ENCODE measurements around the gene LRRN4.
A peak's percentile ranks its signal among the peaks of the same experiment; 100 is the strongest.
"Not testable (repeated sequence)": the region's sequence is repeated elsewhere in the genome, so short reads cannot be mapped to it uniquely, and the experiment has no call there.

The LRRN4 gene

DNA sequence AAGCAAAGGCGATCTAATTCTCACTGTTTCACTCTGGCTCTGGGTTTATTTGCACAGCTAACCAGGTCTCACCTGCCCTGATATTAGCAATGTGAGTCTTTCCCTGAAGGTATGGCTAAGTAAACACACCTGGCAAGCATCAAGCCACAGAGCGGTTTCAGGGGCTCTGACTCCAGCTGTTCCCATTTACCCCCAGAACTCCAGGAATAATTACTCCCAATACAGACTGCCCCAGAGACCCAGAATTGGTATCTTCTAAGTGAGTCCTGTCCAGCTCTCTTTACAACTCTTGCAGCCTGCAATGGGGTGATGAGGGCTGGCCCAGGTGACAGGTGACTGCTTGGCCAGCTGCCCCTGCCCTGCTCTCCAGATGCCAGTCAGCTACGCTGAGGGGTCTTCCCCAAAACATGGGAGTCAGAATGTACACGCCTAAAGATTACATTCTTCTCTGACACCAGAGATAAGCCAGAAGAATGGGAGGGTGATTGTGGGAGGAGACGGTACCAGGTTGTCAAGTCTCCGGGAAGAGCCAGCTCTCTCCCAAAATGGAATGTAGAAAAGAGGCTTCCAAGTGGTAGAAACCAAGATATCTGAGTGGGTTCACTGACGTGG lies 4.9 kb upstream of the LRRN4 start:
- DNase-seq, result no peak

DNA sequence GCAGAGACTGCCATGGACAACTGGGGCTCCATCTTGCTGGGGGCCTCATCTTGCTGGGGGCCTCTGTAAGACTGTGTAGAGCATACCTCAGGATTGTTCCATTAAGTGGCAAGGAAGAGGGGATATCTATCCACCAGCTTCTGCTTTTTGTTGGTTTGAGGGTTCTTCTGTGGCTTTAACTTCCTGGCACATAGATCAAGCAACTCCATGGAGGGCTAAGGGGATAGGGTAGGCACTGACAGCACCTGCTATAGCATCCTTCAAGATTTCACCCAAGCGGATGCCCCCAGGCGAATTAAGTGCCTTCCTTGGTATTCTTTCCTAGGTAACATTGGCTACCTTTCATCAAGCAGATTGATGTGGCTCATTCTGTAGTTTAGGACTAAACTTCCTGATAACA lies 3.8 kb upstream of the LRRN4 start:
- no peak for DNase-seq

GRCh38 chr20:6057139-6057538 lies 3.3 kb upstream of the LRRN4 start:
- no peak for DNase-seq

DNA sequence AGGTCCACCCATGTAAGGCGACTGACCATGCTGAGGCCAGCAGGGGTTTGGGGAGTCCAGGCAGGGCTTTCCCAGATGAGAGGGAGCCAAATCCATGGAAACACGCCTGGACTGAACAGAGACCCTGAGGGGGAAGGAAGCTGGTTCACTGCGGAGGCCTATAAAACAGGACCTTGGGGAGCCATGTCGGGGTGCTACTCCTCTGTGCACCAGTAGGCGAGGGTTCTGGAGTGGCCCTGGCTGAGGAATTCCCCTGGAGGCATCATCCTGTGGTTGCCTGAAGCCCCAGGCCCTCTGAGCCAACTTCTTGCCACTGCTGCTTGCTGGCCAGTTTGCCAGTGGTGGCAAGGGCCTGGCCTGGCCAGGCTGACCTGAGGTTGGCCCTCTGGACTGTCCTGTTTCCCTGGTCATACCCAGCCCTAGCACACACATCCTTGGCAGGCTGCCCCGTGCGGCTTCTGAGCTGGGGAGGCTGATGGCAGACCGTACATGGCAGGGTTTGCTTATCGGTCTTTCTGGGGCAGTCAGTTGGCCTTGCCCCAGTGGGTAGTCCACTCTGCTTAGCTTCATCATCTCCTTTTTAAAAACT lies 2.2 kb upstream of the LRRN4 start:
- no peak for DNase-seq

DNA sequence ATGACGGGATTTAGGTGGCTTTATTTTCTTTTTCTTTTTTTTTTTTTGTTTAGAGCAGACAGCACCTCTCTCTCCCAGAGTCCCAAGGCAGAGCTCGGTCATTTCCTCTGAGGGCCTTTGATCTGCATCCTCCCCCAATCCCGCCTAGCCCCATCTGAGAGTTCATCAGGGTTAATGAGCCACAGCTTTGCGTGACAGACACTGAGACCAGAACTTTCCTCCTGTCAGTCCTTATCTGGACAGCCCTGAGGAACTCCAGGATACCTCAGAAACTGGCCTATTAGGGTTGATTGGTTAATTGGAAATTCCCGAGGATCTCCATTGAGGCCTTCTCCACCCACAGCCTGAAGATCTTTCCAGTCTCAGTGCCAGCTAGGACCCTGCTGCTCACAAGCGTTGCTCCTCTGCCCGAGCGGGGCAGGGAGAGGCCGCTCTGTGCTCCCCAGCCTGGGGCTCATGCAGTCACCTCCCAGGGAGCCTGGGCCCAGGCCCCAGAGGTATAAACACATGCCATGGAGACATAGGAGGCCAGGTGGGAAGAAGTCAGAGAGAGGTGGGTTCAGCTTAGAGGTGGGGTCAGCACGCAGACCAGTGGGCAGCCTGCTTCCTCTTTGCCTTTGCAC lies 1.4 kb upstream of the LRRN4 start:
- DNase-seq, result no peak

DNA sequence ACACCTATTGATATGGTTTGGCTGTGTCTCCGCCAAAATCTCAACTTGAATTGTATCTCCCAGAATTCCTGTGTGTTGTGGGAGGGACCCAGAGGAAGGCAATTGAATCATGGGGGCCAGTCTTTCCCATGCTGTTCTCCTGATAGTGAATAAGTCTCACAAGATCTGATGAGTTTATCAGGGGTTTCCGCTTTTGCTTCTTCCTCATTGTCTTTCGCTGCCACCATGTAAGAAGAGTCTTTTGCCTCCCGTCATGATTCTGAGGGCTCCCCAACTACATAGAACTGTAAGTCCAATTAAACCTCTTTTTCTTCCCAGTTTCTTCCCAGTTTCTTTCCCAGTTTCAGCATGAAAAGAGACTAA lies 810 bp upstream of the LRRN4 start:
- DNase-seq, result not testable (repeated sequence)

DNA sequence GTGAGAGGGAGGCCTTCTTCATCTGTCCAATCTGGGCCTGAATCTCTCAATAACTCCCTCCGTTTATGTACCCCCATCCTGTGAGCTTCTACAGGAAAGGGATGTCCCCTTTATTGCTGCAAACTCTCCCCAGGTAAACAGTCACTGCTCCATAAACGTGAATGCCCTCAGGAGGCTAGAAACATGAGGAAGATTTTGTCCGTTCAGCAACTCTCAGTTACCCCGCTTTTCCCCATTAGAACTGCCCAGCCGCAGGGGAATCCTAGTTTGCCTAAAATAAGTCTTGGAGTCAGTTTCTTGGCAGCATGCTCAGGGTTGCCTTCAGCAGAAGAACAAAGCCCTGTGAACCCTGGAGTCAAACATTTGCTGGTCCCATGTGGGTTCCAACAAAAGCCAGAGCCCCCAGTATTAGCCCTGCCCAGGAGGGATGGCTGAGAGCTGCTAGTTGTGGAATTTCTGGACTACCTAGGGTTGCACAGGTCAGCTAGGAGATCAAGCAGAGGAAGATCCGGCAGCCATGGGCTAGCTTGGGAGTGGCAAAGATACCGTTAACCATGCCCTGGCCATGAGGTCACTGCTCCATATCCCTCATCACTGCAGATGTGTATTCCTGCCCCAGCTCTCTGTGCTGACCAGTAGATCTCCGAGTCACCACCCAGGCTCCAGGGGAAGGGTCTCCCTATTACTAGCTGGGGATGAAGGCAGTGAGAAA lies 640 bp downstream of the LRRN4 start:
- no peak for DNase-seq

DNA sequence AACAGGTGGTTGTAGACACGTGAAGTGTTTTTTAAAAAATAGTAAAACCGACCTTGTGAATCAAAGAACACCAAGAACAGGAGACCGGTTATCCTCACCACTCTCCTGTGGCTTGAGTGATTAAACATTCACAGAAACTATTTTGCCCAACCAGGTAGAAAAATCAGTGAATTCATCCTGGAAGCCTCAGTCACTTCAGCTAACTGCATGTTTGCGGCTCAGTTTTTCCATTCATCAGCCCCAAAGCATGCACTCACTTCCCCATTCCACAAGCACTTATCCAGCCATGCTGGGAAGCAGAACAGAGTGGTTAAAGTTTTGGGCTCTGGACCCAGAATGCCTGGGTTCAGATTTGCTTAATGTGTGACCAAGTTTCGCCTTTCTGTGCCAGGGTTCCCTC lies 2.4 kb downstream of the LRRN4 start:
- DNase-seq, result no peak

DNA sequence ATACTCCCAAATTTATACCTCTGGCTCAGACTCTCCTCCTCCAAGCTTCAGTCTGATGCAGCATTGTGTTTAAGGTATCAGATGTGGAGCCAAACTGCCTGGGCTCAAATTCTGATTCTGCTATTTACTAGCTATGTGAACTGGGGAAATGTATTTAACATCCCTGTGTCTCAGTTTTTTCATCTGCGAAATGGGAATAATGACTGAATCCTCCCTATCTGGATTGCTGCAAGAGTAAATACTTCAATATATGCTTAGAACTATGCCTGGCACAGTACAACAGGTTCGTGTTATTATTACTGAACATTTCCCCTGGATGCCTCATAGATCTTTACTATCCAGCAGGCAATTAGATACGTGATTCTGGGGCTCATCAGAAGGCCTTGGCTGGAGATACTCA lies 5.5 kb downstream of the LRRN4 start:
- DNase-seq, result no peak

- no peak for DNase-seq
Measured at GRCh38 chr20:6046432-6046831, 7.4 kb downstream of the LRRN4 start.

GRCh38 chr20:6045566-6045965 lies 8.3 kb downstream of the LRRN4 start:
- DNase-seq, result no peak

GRCh38 chr20:6044115-6044514 lies 9.7 kb downstream of the LRRN4 start:
- peak; percentile 10 for DNase-seq

DNA sequence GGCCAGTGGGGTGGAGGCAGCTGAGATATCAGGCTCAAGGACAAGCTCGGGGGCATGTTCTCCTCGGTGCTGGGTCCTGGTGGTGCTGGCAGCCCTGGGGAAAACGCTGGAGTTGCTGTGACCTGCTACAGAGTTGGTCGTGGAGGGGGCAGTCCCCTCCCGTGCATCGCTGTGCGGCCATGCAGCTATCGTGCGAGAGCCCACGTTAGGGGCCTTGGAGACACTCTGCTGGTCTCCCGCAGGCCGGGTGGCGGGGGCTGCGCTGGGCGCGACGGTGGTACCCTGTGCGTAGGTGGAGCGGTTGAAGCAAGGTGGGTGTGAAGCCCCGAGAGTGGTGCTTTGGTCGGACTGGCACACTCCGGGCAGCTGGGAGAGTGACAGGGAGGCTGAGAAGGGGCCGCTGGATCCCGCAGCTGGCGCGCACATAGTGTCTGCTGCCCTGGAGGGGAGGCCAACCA lies 12.0 kb downstream of the LRRN4 start:
- no peak for DNase-seq

GRCh38 chr20:6040958-6041807 lies 12.7 kb downstream of the LRRN4 start:
- no peak for DNase-seq

- DNase-seq, result no peak
Measured at GRCh38 chr20:6040540-6040939, 13.3 kb downstream of the LRRN4 start.

GRCh38 chr20:6039766-6040165 lies 14.1 kb downstream of the LRRN4 start:
- DNase-seq, result no peak

- no peak for DNase-seq
Measured at GRCh38 chr20:6038256-6038655, 15.6 kb downstream of the LRRN4 start.

GRCh38 chr20:6037082-6037481 lies 16.8 kb downstream of the LRRN4 start:
- no peak for DNase-seq

DNA sequence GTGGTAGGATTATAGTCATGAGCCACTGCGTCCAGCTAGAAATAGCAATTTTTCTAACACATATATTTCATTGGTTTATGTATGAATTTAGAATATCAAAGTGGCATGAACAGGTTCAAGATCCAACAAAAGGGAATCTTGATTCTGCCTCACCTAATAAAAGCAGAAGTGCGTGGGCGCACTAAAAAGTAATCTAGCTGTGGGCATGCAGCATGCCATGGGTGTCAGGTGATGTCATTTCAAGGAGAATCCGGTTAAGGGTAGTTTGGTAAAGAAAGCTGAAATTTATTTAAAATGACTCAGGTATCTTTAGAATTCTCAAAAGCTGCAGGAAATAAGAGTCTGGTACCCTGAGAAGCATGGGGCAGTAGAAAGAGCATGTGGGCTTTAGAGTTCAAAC lies 17.6 kb downstream of the LRRN4 start:
- no peak for DNase-seq

- DNase-seq, result no peak
Measured at GRCh38 chr20:6034134-6034969, 19.5 kb downstream of the LRRN4 start.

- DNase-seq, result not testable (repeated sequence)
Measured at GRCh38 chr20:6032907-6033306, 21.0 kb downstream of the LRRN4 start.

GRCh38 chr20:6030453-6031080 lies 23.3 kb downstream of the LRRN4 start:
- no peak for DNase-seq
